Stimulated activated CD4-positive, alpha-beta T cell treated with anti-CD3 and anti-CD28 coated beads, TNF-alpha, amount 100 ng/mL, for 4 hours (primary cell): ENCODE data around the gene PRKD3.
A peak's percentile ranks its signal among the peaks of the same experiment; 100 is the strongest.

Experiments
- DNase-seq, 3 experiments: peaks; one replicate each; pipeline ENCODE4 v3.0.0-alpha.2; 2020; ENCODE audit warnings: low read depth in 3 of 3

Gene PRKD3

GRCh38 chr2:37343537-37344434, 19.2 kb upstream of the PRKD3 start:
- no peak for DNase-seq

DNA sequence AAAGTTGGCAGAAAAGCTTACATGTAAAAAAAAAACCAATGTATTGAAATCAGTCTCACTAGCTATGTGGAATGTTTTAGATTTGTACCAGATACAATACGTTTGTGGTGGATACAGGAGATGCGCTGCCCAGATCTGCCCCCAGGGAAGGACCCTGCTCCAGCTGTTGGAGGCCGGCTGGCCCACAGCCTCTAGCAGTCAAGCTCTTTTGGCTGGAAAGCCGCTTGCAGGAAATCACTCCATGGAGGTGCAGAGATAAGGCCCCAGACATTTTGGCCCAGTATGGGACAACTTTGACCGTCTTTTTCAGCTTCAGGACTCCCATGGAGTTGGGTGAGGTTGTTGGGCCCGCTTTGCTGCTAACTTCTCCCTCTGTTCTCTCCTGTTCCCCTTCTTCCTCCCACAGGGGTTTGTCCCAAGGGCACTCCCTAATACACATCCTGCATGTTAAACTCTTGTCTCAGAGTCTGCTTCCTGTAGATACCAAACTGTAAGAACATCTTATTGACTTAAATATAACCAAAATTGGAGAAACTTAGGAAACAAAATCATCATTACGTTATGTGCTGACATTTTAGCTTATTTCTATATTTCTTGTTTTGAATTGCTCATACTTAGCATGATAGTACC, 18.1 kb upstream of the PRKD3 start:
- no peak for DNase-seq

DNA sequence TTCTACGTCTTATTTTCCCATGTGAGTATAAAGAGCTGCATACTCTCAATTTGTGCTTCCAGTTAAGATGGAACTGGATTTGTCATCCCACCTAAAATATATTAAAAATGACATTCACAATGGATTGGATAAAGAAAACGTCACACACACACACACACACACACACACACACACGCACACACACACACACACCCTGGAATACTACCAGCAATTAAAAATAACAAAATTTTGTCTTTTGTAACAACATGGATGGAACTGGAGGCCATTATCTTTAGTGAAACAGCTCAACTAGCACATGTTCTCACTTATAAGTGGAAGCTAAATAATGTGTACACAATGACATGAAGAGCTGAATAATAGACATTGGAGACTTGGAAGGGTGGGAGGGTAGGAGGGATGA, 16.0 kb upstream of the PRKD3 start:
- DNase-seq = no peak

DNA sequence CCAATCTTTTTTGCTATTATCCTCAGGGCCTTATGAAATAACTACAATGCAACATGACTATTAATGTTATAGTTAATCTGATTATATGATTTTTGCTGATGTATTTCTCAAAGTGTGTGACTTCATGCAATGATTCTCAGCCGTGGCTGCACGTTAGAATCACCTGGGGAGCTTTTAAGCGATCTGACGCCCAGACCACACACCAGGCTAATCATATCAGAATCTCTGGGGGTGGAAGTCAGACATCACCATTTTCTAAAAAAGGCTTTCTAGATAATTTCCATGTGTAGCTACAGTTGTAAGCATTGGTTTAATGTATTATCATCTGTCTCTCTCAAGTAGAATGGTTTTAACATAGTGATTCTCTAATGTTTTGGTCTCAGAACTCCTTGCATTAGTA, 14.3 kb upstream of the PRKD3 start:
- no peak for DNase-seq

DNA sequence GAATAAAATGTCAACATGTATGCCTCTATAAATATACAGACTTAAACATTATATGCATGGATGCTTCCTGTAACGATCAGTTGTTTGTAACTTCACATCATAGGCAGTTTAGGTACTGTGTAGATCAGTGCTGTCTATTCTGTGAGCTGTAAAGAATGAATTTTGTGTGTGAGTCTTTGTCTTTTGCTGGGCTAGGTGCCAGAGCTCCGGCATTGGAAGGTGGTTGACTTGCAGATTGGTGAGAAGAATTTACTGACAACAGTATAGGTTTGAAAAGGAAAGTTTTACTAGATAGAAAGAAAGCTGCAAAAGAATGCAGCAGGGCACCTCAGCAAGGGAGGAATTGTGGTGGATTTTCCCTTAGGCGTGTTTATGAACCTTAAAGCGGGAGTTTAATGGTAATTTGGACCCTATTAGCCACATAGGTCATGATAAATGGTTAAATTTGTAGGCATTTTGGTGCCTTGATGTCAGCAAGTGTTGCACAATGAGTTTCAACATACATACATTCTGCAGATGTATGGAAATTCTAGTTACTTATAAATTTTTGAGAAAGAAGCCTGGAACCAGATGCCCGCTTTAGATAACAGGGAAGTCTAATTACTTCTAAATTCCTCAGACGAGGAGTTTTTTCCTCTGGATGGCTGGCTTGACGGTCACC, 13.1 kb upstream of the PRKD3 start:
- no peak for DNase-seq

- DNase-seq = no peak
Measured at GRCh38 chr2:37335604-37336003, 11.0 kb upstream of the PRKD3 start.

DNA sequence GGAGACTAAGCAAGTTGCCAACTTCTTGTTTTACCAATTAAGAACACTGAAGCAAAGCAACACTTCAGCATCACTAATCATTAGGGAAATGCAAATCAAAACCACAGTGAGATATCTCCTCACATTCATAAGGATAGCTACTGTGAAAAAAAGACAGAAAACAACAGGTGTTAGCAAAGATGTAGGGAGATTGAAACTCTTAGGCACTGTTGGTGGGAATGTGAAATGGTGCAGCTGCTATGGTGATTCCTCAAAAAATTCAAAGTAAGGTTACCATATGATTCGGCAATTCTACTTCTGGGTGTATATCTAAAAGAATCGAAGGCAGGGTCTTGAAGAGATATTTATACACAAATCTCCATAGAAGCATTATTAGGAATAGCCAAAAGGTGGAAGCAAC, 8.6 kb upstream of the PRKD3 start:
- no peak for DNase-seq

DNA sequence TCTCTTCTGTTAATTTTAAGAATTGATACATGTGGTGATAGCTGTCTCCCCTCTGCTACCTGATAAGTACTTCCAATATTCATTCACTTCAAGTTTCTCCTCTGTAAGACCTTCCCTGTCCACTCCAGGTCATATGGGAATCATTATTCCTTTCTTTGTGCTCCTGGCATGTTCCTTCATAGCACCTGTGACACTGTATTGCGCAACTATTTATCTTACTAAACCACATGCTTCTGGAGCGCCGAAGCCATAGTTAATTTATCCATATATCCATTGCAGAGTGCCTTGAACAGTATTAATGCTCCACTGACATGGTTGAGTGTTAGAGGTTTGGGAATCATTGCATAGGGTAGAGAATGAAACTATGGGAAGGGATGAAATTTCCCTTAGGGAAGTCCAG, 7.9 kb upstream of the PRKD3 start:
- no peak for DNase-seq

DNA sequence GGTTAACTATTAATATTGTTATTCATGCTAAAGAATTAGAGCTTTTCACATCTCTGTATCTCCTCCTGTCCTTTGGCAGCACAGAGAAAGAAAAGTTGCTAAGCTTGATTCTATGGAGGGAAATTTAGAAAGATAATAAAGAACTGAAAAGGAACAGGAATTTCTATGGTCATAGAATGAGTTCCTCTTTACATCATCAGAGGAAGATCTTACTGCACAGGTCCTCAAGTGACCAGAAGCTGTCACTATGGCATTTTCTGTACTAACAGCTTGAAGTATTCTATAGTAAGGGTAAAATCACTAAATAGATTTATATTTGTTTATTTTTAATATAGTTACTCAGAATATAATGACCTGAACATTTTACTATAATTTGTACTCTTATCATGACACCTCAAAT, 6.0 kb upstream of the PRKD3 start:
- DNase-seq = no peak

DNA sequence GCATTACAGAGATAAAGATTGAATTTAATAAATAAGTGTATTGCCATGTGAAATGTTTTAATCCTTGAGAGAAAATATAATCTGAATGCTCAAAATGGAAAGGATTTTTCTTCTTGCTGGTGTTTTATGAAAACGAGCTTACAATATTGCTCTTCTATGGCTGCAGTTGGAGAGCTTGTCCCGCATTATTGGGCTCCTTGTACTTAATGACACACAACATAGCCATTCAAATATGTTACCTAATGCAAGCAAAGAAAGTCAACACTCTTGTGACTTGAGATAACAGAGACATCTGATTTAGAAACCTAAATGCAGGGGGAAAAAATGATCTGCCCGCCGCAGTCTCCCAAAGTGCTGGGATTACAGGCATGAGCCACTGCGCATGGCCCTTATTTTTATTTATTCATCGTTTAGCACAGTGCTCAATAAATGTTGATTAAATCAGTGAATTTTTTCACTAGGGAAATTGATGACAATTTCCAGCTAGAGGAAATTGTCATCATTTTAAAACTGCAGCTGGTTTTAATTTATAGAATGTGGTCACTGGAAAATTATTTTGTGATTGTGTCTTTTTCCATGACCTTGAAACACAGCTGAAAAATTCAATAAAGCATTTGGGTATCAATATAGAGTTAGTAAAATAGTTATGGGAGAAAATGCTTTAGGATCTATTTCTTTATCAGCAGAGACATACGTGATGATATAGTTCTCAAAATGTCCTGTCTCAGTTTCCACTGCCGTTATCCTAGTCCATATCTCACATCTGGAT, 2.4 kb upstream of the PRKD3 start:
- no peak for DNase-seq

- no peak for DNase-seq
Measured at GRCh38 chr2:37326285-37326684, 1.7 kb upstream of the PRKD3 start.

- DNase-seq = no peak
Measured at GRCh38 chr2:37325625-37326071, 1.0 kb upstream of the PRKD3 start.

GRCh38 chr2:37324536-37324785, 172 bp downstream of the PRKD3 start:
- peak in 2 of 3 experiments; percentile 47 to 49 for DNase-seq

DNA sequence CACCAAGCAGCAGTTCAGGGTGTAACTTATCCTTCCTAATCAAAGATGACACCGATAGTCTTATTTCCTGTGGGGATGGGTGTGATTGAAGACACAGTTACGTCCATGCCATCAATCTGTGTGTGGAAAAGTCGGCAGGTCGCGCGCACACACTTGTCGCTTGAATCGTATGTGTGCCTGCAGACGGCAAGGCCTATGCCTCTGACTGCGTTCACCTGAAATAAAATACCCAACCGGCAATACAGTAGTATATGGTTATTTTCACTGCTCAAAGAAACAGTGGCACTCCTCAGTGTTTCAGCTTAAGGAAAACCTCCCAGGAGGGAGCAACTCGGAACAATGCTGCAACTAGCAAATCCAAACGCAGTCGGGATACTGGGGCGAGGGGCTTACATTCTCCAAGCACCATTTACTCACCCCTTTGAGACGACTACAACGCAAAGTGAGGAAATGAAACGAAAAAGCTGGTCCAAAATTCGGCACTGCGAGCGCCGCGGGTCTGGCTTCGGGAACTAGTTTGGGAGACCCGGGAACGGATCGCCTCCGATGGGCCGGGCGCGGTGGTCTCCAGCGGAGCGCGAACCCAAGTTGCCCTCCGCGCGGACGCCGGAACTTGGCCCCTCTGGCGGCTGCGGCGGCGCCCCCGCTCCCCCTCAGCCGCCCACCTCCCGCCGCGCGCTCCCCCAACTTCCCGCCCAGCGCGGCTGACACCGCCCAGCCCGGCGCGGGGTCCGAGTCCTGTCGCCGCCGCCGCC, 675 bp downstream of the PRKD3 start:
- DNase-seq = peak in 2 of 3 experiments; percentile 5 to 17

- DNase-seq = no peak
Measured at GRCh38 chr2:37323176-37323780, 1.4 kb downstream of the PRKD3 start.

DNA sequence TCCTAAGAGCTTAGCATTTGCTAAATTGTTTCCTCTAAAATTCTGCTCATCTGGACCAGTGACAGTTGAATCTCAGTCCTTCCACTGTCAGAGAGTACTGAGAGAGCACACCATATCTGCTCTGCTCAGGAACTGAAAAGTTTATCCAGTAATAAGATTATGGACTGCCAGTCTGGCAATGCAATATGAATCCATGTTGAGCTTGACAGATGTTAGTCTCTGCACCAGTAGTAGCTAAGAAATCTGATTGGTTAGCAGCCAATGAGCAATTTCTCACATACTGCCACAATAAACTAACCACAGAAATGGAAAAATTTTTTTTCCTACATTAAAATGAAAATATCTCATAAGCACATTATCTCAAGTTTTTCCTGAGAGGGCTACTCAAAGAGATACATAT, 2.3 kb downstream of the PRKD3 start:
- DNase-seq = no peak

DNA sequence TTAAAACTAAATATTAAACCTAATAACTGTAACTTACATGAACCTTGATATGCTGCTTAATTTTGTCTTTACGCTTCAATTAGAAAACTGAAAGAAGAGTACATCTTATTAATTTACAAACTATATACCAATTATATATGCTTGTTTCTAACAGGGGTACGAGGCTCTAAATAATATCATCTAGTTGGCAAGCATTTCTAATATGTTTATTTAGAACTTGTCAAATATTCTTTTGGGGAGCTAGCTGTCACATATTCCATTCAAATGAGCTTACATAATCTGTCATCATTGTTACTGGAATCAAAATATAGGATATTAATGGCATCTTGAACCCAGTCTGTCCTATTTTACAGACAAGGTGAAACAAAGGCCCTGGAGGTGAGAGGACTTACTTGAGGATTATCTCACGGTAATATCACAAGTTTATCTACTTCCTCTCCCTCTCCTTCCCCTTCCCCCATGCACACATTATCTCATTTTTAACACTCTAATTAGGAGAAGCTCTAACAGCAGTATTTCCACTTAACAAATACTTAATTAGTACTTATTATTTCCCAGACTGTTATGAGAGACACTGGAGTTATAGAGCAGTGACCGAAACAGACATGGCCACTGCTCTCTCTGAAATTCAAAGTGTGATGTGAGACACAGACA, 3.5 kb downstream of the PRKD3 start:
- no peak for DNase-seq

GRCh38 chr2:37319754-37320609, 4.7 kb downstream of the PRKD3 start:
- no peak for DNase-seq

- DNase-seq = no peak
Measured at GRCh38 chr2:37318401-37318800, 6.2 kb downstream of the PRKD3 start.

- no peak for DNase-seq
Measured at GRCh38 chr2:37317746-37318145, 6.9 kb downstream of the PRKD3 start.
